Neutrophil (primary cell): ENCODE measurements around the gene ZNRF3.

Experiments used
- H3K27ac ChIP-seq: fragments of 200-600 bp; sonication (generic); 2 replicates; pipeline ENCODE4 v1.5.1; 2016; ENCODE audit warnings: mild to moderate bottlenecking, moderate library complexity
- H3K27me3 ChIP-seq: fragments of 200-600 bp; sonication (generic); 2 replicates; pipeline ENCODE4 v1.6.0; 2016; ENCODE audit warnings: mild to moderate bottlenecking
- H3K36me3 ChIP-seq: fragments of 200-600 bp; sonication (generic); 2 replicates; pipeline ENCODE4 v1.5.1; 2017
- H3K4me1 ChIP-seq, 2 experiments: fragments of 200-600 bp in 1 of 2; sonication (generic) in 1 of 2; 1 replicate in 1 of 2; 2 replicates in 1 of 2; pipeline versions ENCODE4 v1.5.1 to v1.6.1; 2013 to 2016; ENCODE audit warnings: low read depth in 1 of 2, low read length in 1 of 2, mild to moderate bottlenecking in 1 of 2, moderate library complexity in 1 of 2; ENCODE audit not compliant: control insufficient read depth in 1 of 2, insufficient read depth in 1 of 2
- H3K4me3 ChIP-seq, 2 experiments: fragments of 200-600 bp in 1 of 2; sonication (generic) in 1 of 2; 1 replicate in 1 of 2; 2 replicates in 1 of 2; pipeline ENCODE4 v1.5.1; 2013 to 2016; ENCODE audit warnings: low read depth in 1 of 2, low read length in 1 of 2, mild to moderate bottlenecking in 1 of 2, moderate library complexity in 1 of 2
- H3K9me3 ChIP-seq: fragments of 200-600 bp; sonication (generic); 2 replicates; pipeline ENCODE4 v1.5.1; 2016
- CTCF ChIP-seq: fragments of 200-600 bp; sonication (generic); IDR thresholded peaks from 2 replicates; pipeline ENCODE4 v1.5.1; 2016; ENCODE audit warnings: antibody characterized with exemption

Gene ZNRF3

GRCh38 chr22:29028468-29028867, 145.1 kb downstream of the ZNRF3 start:
- Histone ChIP-seq H3K27ac (no peak overlapping the region), H3K27me3 (peaks cover 73% of the 10 kb centered on the region), H3K4me3 (no peak overlapping the region), H3K36me3 (no peaks in the 10 kb centered on the region), H3K9me3 (no peaks in the 10 kb centered on the region), H3K4me1 (peaks cover 0 to 4% of the 10 kb centered on the region in 2 experiments)
- no peak for TF ChIP-seq CTCF

- Histone ChIP-seq H3K9me3 (no peaks in the 10 kb centered on the region), H3K4me3 (no peak overlapping the region), H3K27ac (no peak overlapping the region), H3K36me3 (no peaks in the 10 kb centered on the region), H3K27me3 (peaks cover 77% of the 10 kb centered on the region), H3K4me1 (peaks cover 0 to 4% of the 10 kb centered on the region in 2 experiments)
- no peak for TF ChIP-seq CTCF
Observed at GRCh38 chr22:29029202-29030000, 146.0 kb downstream of the ZNRF3 start.

GRCh38 chr22:29030016-29030617, 146.7 kb downstream of the ZNRF3 start:
- no peak for TF ChIP-seq CTCF
- H3K4me3 ChIP-seq: no peak overlapping the region
- H3K27ac ChIP-seq: no peak overlapping the region

DNA sequence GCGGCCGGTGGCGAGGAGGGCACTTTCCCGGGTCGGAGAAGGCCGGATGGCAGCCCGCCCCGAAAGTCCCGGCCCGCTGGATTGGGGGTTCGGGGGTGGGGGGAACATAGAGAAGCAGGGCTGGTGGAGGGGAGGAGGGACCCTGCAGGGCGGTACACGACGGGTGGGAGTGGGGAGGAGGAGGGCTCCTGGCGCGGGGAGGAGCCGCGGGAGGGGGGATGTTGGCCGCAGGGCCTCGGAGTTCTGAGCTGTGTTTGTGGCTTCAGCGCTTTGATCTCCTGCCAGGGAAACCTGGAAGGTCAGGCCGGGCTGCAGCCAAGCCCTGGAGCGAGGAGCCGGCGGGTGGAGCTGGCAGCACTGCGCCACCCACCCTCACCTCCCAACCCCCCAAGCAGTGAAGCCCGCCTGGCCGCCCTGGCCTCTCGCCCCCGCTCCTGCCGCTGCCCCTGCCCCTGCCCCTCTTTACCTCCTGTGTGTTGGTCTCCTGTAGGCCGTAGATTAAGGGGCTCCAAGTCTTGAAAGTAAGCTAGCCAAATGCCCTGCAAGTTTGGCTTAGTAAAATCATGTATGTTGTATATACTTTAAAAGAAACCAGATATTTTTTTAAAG, 147.3 kb downstream of the ZNRF3 start:
- H3K9me3 ChIP-seq: no peaks in the 10 kb centered on the region
- peaks cover 75% of the 10 kb centered on the region for H3K27me3 ChIP-seq
- TF ChIP-seq CTCF: no peak
- H3K4me3 ChIP-seq: no peak overlapping the region
- H3K27ac ChIP-seq: no peak overlapping the region
- peaks cover 0 to 4% of the 10 kb centered on the region in 2 experiments for H3K4me1 ChIP-seq
- H3K36me3 ChIP-seq: no peaks in the 10 kb centered on the region

More at GRCh38 chr22:29030016-29030617, 146.7 kb downstream of the ZNRF3 start:
- peaks cover 77% of the 10 kb centered on the region for H3K27me3 ChIP-seq
- H3K4me1 ChIP-seq: peaks cover 0 to 4% of the 10 kb centered on the region in 2 experiments
- H3K36me3 ChIP-seq: no peaks in the 10 kb centered on the region
- no peaks in the 10 kb centered on the region for H3K9me3 ChIP-seq

DNA sequence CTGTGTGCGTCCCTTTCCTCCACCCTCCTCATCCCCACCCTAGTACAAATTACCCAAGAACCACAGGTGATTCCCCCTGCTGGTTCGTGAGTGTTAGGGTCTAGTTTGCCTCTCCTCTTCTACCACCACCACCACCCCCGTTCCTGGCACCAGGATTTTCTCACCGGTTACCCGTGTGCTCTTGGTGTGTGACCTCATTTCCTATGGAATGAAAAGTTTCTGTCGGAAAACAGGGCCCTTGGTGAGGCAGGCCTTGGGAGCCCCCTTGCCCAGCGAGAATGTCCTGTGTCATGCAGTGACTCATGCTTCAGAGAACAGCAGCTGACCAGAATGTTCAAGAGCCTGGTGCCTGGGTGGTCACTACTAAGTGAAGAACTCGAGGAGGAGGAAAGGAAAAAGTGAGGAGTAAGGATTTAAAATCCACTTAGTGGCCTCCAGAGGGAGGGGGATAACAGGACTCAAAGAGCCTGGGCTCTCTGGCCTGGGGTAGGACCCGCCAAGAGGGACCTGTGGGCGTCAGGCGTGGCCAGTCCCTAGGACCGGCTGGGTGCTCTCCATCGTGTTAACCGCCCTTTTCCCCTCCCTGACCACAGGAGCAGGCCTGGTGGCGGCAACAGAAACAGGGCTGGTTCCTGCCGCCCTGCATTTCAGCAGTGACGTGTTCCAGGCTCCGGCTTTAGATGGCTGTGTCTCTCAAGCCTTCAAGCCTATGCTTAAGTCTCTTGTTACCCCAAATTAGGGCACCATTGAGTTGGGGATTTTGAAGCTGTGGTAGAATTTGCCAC, 148.0 kb downstream of the ZNRF3 start:
- no peak for TF ChIP-seq CTCF
- Histone ChIP-seq H3K27me3 (peaks cover 69% of the 10 kb centered on the region), H3K27ac (no peak overlapping the region), H3K4me3 (no peak overlapping the region), H3K36me3 (no peaks in the 10 kb centered on the region), H3K4me1 (peaks cover 0 to 4% of the 10 kb centered on the region in 2 experiments), H3K9me3 (no peaks in the 10 kb centered on the region)
